OCI-LY7 (cell line): ENCODE data around the gene CCDC47. TPM values are rescaled to one million over a fixed set of nuclear protein-coding genes. Genes with fewer than 3 reads are reported as not detected.

Experiments used
- BruUV-seq: library from RNA; stranded (reverse); fragments of 400-500 nt; replicated peaks from 2 replicates; lab custom pipeline; 2021; lab: Mats Ljungman, UMichigan
- CTCF ChIA-PET: fragments of 300-600 bp; sonication (Branson Sonifier 250); formaldehyde crosslinking; loops from one replicate; lab custom pipeline; 2022; ENCODE audit warnings: antibody characterized with exemption; ENCODE audit not compliant: unreplicated experiment; lab: Charles Lee
- POLR2A ChIA-PET: fragments of 300-600 bp; sonication (Branson Sonifier 250); formaldehyde crosslinking; loops from one replicate; lab custom pipeline; 2022; ENCODE audit warnings: antibody characterized with exemption; lab: Charles Lee
- DNase-seq: peaks from one replicate; pipeline ENCODE4 v3.0.0-alpha.2; 2015; ENCODE audit warnings: low spot score
- H2AFZ ChIP-seq: fragments of 200-600 bp; sonication (generic), shearing (Covaris generic); 2 replicates; pipeline ENCODE4 v1.6.1; 2014; ENCODE audit warnings: mild to moderate bottlenecking, antibody characterized with exemption, low read length, moderate library complexity
- H3K27ac ChIP-seq: fragments of 200-600 bp; sonication (generic); 2 replicates; pipeline ENCODE4 v1.5.1; 2014; ENCODE audit warnings: mixed run types, low read depth, mild to moderate bottlenecking, moderate library complexity, low read length, inconsistent platforms; ENCODE audit not compliant: poor library complexity, severe bottlenecking
- H3K36me3 ChIP-seq: fragments of 200-600 bp; sonication (generic); 2 replicates; pipeline ENCODE4 v1.6.1; 2014; ENCODE audit warnings: mild to moderate bottlenecking, antibody characterized with exemption, low read length, moderate library complexity, mixed read lengths; ENCODE audit not compliant: insufficient read depth
- H3K4me1 ChIP-seq: fragments of 200-600 bp; sonication (generic); 2 replicates; pipeline ENCODE4 v1.5.1; 2014; ENCODE audit warnings: mild to moderate bottlenecking, low read length; ENCODE audit not compliant: insufficient read depth, poor library complexity, severe bottlenecking
- H3K4me2 ChIP-seq: fragments of 200-600 bp; sonication (generic); 2 replicates; pipeline ENCODE4 v1.6.1; 2014; ENCODE audit warnings: mild to moderate bottlenecking, low read length
- H3K4me3 ChIP-seq: fragments of 200-600 bp; sonication (generic); 2 replicates; pipeline ENCODE4 v1.5.1; 2014; ENCODE audit warnings: mild to moderate bottlenecking, low read depth, low read length; ENCODE audit not compliant: poor library complexity, severe bottlenecking
- H3K79me2 ChIP-seq: fragments of 200-600 bp; sonication (generic); 2 replicates; pipeline ENCODE4 v1.6.1; 2016; ENCODE audit warnings: low read depth, mild to moderate bottlenecking, low read length, moderate library complexity, mixed read lengths; ENCODE audit not compliant: insufficient read depth
- H3K9me2 ChIP-seq: fragments of 200-600 bp; sonication (generic); 2 replicates; pipeline ENCODE4 v1.6.1; 2016; ENCODE audit warnings: mild to moderate bottlenecking, low read length, mixed read lengths; ENCODE audit not compliant: insufficient read depth
- H3K9me3 ChIP-seq: fragments of 200-600 bp; sonication (generic); 2 replicates; pipeline ENCODE4 v1.6.1; 2014; ENCODE audit warnings: mild to moderate bottlenecking, mixed run types, low read length, mixed read lengths
- H4K20me1 ChIP-seq: fragments of 200-600 bp; sonication (generic); 2 replicates; pipeline ENCODE4 v1.6.1; 2014; ENCODE audit warnings: mild to moderate bottlenecking, antibody characterized with exemption, low read length, moderate library complexity, mixed read lengths; ENCODE audit not compliant: insufficient read depth
- EZH2phosphoT487 ChIP-seq: fragments of 200-600 bp; sonication (generic); IDR thresholded peaks from 2 replicates; pipeline ENCODE4 v1.6.1; 2018; ENCODE audit warnings: low read depth, borderline replicate concordance, mild to moderate bottlenecking, mixed run types, antibody characterized with exemption, low read length, moderate library complexity, mixed read lengths
- intact Hi-C: fragments of 100-400 bp; cut with micrococcal nuclease; formaldehyde crosslinking; loops from one replicate; pipeline ENCODE4 v1.10.0; 2022; ENCODE audit not compliant: unreplicated experiment
- total RNA-seq, 2 experiments: library from RNA; depleted of rRNA in 1 of 2; stranded (reverse); fragments of >200 nt in 1 of 2; shearing (Covaris generic) in 1 of 2; gene quantifications; 2 replicates each; pipeline ENCODE4 v1.2.3, GENCODE V29; 2014 to 2022
- TF ChIP-seq, protein P1 (sequence below): fragments of 200-600 bp; sonication (generic); conservative IDR thresholded peaks from 2 replicates; pipeline ENCODE4 v1.5.1; 2014; ENCODE audit warnings: mild to moderate bottlenecking, antibody characterized with exemption, low read length, moderate library complexity, mixed read lengths

Gene CCDC47
- total RNA-seq, 2 experiments from 2014 or later, result 27.5 to 50.3 TPM

DNA sequence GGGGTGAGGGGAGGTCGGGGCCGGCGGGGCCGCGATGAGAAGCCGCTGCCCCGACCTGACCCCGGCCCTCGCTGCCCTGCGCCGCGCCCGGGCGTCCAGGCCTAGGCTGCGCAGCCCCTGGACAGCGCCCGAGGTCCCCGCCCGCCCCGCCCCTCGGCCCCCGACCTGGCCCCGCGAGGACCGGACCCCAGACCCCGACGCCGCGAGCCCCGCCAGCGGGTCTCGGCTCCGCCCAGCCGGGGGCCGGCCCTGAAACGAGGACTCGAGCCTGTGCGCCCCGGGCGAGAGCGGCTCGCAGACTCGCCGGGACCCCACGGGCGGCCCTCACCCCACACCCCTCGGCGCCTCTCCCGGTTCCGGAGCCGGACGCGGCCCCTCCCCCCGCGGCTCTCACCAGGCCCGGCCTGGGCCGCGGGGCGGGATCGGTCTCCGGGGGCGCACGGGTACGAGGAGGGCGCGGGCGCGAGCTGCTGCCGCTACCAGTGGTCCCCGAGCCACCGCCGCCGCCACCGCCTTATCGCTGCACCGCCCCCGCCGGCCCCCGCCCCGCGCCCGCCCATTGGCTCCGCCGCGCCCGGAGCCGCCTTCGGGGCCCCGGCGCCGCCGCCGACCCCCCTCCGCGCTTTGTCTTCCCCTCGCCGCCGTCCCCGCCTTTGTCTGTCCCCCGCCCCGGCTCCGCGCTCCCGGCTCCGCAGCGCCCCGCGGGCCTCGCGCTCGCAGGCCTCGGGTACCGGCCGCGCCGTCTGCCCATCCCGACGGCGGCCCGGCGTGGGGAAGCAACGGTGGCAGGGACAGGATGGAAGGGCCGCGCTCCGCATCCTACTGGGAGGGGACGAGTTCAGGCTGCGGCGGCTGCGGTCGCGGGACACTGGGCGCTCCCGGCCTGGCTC lies 73.5 kb downstream of the CCDC47 start, which contains the start of gene LIMD2:
Gene LIMD2, minus strand, starts transcription at position 488 of the 890 bp plus-strand sequence. CDS start 827 bp downstream, outside the sequence.
- Histone ChIP-seq H3K9me2 (no peaks in the 10 kb centered on the region), H4K20me1 (peaks cover 16% of the 10 kb centered on the region; the same call in 1 of the 2 replicates), H3K36me3 (peaks cover 64% of the 10 kb centered on the region), H2AFZ (no peak within 1 kb of the TSS), H3K4me3 (peak within 1 kb of the TSS; percentile 89), H3K27ac (peak within 1 kb of the TSS; percentile 95), H3K4me2 (peak within 1 kb of the TSS; percentile 99), H3K4me1 (peaks cover 76% of the 10 kb centered on the region), H3K79me2 (peaks cover 52% of the 10 kb centered on the region), H3K9me3 (no peaks in the 10 kb centered on the region)
- DNase-seq, result peak; percentile 76
- ChIA-PET POLR2A (no interaction called here), CTCF (no interaction called here)
- intact Hi-C loops, result loop anchor here (1.0 to 5.0 kb wide), 5 partner anchors 92 to 273 kb away; partner anchors contain the start of genes CD79B and DCAF7
- BruUV-seq, result no TSS peak
- TF ChIP-seq, protein P1, sequence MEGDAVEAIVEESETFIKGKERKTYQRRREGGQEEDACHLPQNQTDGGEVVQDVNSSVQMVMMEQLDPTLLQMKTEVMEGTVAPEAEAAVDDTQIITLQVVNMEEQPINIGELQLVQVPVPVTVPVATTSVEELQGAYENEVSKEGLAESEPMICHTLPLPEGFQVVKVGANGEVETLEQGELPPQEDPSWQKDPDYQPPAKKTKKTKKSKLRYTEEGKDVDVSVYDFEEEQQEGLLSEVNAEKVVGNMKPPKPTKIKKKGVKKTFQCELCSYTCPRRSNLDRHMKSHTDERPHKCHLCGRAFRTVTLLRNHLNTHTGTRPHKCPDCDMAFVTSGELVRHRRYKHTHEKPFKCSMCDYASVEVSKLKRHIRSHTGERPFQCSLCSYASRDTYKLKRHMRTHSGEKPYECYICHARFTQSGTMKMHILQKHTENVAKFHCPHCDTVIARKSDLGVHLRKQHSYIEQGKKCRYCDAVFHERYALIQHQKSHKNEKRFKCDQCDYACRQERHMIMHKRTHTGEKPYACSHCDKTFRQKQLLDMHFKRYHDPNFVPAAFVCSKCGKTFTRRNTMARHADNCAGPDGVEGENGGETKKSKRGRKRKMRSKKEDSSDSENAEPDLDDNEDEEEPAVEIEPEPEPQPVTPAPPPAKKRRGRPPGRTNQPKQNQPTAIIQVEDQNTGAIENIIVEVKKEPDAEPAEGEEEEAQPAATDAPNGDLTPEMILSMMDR, result no peak
- no peak for TF ChIP-seq EZH2phosphoT487

DNA sequence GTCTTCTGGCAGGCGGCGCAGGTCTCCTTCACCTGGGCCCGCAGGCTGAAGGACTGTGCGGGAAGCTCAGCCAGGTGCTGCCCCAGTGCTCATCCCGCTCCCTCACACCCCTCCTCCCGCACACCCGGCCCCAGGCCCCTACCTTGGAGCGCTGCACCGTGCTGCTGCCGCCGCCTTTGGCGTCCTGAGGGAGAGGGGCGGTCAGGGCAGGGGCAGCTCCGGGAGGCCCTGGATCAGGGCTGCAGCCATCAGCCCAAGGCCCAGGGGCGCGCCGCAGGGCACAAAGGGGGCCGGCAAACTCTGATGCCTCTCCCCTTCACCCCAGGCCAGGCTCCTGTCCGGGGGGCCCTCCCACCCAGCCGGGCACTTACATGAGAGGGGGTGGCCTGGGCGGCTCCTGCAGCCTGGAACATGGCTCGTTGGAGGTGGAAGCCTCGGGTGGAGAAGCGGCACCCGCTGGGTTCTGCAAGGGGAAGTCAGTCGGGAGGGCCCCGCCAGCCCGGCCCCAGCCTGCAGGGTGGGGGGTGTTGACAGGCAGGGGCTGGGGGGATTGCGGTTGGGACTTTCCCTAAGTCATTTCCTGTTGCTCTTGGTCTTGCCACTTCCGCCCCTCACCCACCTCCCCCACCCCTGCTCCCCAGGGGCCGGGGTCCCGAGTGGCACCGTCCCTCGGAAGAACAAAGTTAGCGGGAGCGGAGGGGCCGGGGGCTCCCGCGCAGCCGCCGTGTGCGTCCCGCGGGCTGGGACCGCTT lies 74.3 kb downstream of the CCDC47 start:
- Histone ChIP-seq H3K4me2 (peak overlapping the region; percentile 99), H4K20me1 (peaks cover 16% of the 10 kb centered on the region; the same call in 1 of the 2 replicates), H2AFZ (no peak overlapping the region), H3K4me3 (peak overlapping the region; percentile 89), H3K9me3 (no peaks in the 10 kb centered on the region), H3K4me1 (peaks cover 75% of the 10 kb centered on the region), H3K27ac (peak overlapping the region; percentile 95), H3K79me2 (peaks cover 52% of the 10 kb centered on the region), H3K36me3 (peaks cover 64% of the 10 kb centered on the region), H3K9me2 (no peaks in the 10 kb centered on the region)
- no peak for TF ChIP-seq EZH2phosphoT487
- TF ChIP-seq, protein P1, result no peak
- BruUV-seq, result no TSS peak
- peak; percentile 95 for DNase-seq
- ChIA-PET POLR2A (interaction anchor here (0.7 to 1.5 kb wide), 6 partner anchors 17 to 129 kb away, joined by 3 to 7 read pairs (median 4); no protein-coding TSS in a partner anchor), CTCF (interaction anchor here (0.6 kb wide), 1 partner anchor 63 kb away, joined by 3 read pairs; no protein-coding TSS in a partner anchor)
- intact Hi-C loops, result loop anchor here (1.0 to 5.0 kb wide), 8 partner anchors 42 to 272 kb away; partner anchors contain the start of genes CCDC47, CD79B, DCAF7 and MAP3K3
